DLD1 (cell line): Measurements from ENCODE around the gene DRC3.

ENCODE experiments used
- in situ Hi-C: cut with HindIII; loops from 2 replicates; pipeline ENCODE4 v1.10.0; 2017; ENCODE audit warnings: low sequenced_read_pairs

DRC3 gene

GRCh38 chr17:17965152-17965721 is 7.4 kb upstream of the DRC3 start:
- in situ Hi-C loops: no loop called here

GRCh38 chr17:17966399-17966798 is 6.3 kb upstream of the DRC3 start:
- in situ Hi-C loops: no loop called here

- in situ Hi-C loops: no loop called here
Observed at GRCh38 chr17:17970699-17971430, 1.8 kb upstream of the DRC3 start.

- in situ Hi-C loops: no loop called here
Observed at GRCh38 chr17:17971431-17972125, 1.1 kb upstream of the DRC3 start.

- in situ Hi-C loops: no loop called here
Observed at GRCh38 chr17:17972952-17973254, 241 bp downstream of the DRC3 start.

- in situ Hi-C loops: no loop called here
Observed at GRCh38 chr17:17975436-17975835, 2.8 kb downstream of the DRC3 start.

GRCh38 chr17:17976931-17977570 is 4.4 kb downstream of the DRC3 start:
- in situ Hi-C loops: no loop called here

GRCh38 chr17:17978481-17979424 is 6.1 kb downstream of the DRC3 start:
- in situ Hi-C loops: no loop called here

GRCh38 chr17:17979778-17980177 is 7.1 kb downstream of the DRC3 start:
- in situ Hi-C loops: loop anchor here (10.0 kb wide), 1 partner anchor 55 kb away; the partner anchor contains the start of genes ATPAF2 and GID4

- in situ Hi-C loops: loop anchor here (10.0 kb wide), 1 partner anchor 53 kb away; the partner anchor contains the start of genes ATPAF2 and GID4
Observed at GRCh38 chr17:17981330-17981729, 8.7 kb downstream of the DRC3 start.

GRCh38 chr17:17982801-17983200 is 10.1 kb downstream of the DRC3 start:
- in situ Hi-C loops: loop anchor here (10.0 kb wide), 1 partner anchor 52 kb away; the partner anchor contains the start of genes ATPAF2 and GID4

- in situ Hi-C loops: loop anchor here (10.0 kb wide), 1 partner anchor 51 kb away; the partner anchor contains the start of genes ATPAF2 and GID4
Observed at GRCh38 chr17:17983376-17983775, 10.7 kb downstream of the DRC3 start.

- in situ Hi-C loops: loop anchor here (10.0 kb wide), 1 partner anchor 51 kb away; the partner anchor contains the start of genes ATPAF2 and GID4
Observed at GRCh38 chr17:17983776-17984175, 11.1 kb downstream of the DRC3 start.

- in situ Hi-C loops: loop anchor here (10.0 kb wide), 1 partner anchor 50 kb away; the partner anchor contains the start of genes ATPAF2 and GID4
Observed at GRCh38 chr17:17985153-17985552, 12.5 kb downstream of the DRC3 start.

GRCh38 chr17:17985555-17985954 is 12.9 kb downstream of the DRC3 start:
- in situ Hi-C loops: loop anchor here (10.0 kb wide), 1 partner anchor 49 kb away; the partner anchor contains the start of genes ATPAF2 and GID4

GRCh38 chr17:17987187-17987896 is 14.7 kb downstream of the DRC3 start:
- in situ Hi-C loops: loop anchor here (10.0 kb wide), 1 partner anchor 47 kb away; the partner anchor contains the start of genes ATPAF2 and GID4

GRCh38 chr17:17987901-17988300 is 15.2 kb downstream of the DRC3 start:
- in situ Hi-C loops: loop anchor here (10.0 kb wide), 1 partner anchor 47 kb away; the partner anchor contains the start of genes ATPAF2 and GID4

- in situ Hi-C loops: loop anchor here (10.0 kb wide), 1 partner anchor 46 kb away; the partner anchor contains the start of genes ATPAF2 and GID4
Observed at GRCh38 chr17:17988427-17988945, 15.8 kb downstream of the DRC3 start.

GRCh38 chr17:17989081-17989480 is 16.4 kb downstream of the DRC3 start:
- in situ Hi-C loops: loop anchor here (10.0 kb wide), 1 partner anchor 46 kb away; the partner anchor contains the start of genes ATPAF2 and GID4
